GM04504 (cell line): Measurements from ENCODE around the gene RTN4RL1.

ENCODE experiments used
- DNase-seq: peaks from one replicate; pipeline ENCODE4 v3.0.0-alpha.2; 2012; ENCODE audit warnings: low read depth

The RTN4RL1 gene

GRCh38 chr17:1948517-1948825 is 76.7 kb downstream of the RTN4RL1 start:
- no peak for DNase-seq

GRCh38 chr17:1947743-1948516 is 77.2 kb downstream of the RTN4RL1 start:
- DNase-seq = no peak

- DNase-seq = no peak
Measured at GRCh38 chr17:1947229-1947742, 77.8 kb downstream of the RTN4RL1 start.

GRCh38 chr17:1946021-1946932 is 78.9 kb downstream of the RTN4RL1 start:
- DNase-seq = no peak

GRCh38 chr17:1945621-1946020 is 79.5 kb downstream of the RTN4RL1 start:
- no peak for DNase-seq

GRCh38 chr17:1943436-1943831 is 81.7 kb downstream of the RTN4RL1 start:
- no peak for DNase-seq

GRCh38 chr17:1942666-1943435 is 82.3 kb downstream of the RTN4RL1 start:
- DNase-seq = no peak

GRCh38 chr17:1942066-1942365 is 83.1 kb downstream of the RTN4RL1 start:
- no peak for DNase-seq

- DNase-seq = no peak
Measured at GRCh38 chr17:1941272-1942065, 83.7 kb downstream of the RTN4RL1 start.

- DNase-seq = no peak
Measured at GRCh38 chr17:1940810-1941185, 84.3 kb downstream of the RTN4RL1 start.

- DNase-seq = no peak
Measured at GRCh38 chr17:1939981-1940809, 84.9 kb downstream of the RTN4RL1 start.

- DNase-seq = no peak
Measured at GRCh38 chr17:1937461-1937860, 87.7 kb downstream of the RTN4RL1 start.

- DNase-seq = no peak
Measured at GRCh38 chr17:1936766-1937165, 88.4 kb downstream of the RTN4RL1 start.

- DNase-seq = no peak
Measured at GRCh38 chr17:1934901-1935300, 90.2 kb downstream of the RTN4RL1 start.

GRCh38 chr17:1933875-1934715 is 91.0 kb downstream of the RTN4RL1 start:
- DNase-seq = no peak

GRCh38 chr17:1931844-1932579 is 93.1 kb downstream of the RTN4RL1 start:
- no peak for DNase-seq

GRCh38 chr17:1930337-1930645 is 94.8 kb downstream of the RTN4RL1 start:
- no peak for DNase-seq

GRCh38 chr17:1928976-1929375 is 96.2 kb downstream of the RTN4RL1 start:
- no peak for DNase-seq

GRCh38 chr17:1920948-1921351 is 104.2 kb downstream of the RTN4RL1 start:
- no peak for DNase-seq
